ENCODE results near the gene F8A3. TPM values are rescaled to one million over a fixed set of nuclear protein-coding genes. Genes with fewer than 3 reads are reported as not detected.
A peak's percentile ranks its signal among the peaks of the same experiment; 100 is the strongest.

F8A3 gene
- total and polyA plus RNA-seq, 9 of the 15 experiments (the other 6 are each of a cell fraction or from before 2014, with no cell fraction given): not detected

DNA sequence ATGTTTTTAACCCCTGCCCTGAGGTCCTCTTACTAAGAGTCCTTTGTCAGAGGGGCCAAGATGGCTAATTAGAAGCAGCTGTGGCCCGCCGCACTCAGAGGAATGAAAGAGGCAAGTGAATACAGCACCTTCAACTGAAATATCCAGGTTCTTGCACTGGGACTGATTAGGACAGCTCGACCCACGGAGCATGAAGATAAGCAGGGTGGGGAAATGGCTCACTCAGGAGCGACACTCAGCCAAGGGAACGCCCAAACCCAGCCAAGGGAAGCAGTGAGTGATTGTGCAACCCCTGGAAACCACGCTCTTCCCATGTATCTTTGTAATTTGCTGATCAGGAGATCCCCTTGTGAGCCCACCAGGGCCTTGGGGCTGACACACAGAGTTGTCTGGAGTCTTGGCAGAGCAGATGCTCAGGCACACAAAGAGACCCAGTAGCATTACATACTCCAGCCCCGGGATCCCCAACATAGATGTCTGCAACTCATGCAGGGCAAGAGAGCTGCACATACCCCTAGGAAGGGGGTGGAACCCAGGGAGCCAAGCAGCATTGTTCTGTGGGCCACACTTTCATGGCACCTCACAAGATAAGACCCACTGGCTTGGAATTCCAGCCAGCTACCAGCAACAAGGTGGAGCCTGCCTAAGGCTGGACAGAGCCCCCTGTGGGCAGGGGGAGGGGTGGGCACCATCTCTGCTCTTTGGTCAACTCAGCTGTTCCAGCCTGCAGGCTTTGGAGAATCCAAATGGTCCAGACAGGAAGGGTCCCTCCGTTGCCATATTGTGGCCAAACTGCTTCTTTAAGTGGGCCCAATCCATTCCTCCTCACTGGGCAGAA is 23.3 kb downstream of the F8A3 start (continued):
- no peak for TF ChIP-seq KLF13 (tag; IDR thresholded peaks at IDR 0.05; ENCODE audit: borderline replicate concordance, low read depth)
- TF ChIP-seq ZNF561 (CRISPR knock-in tag; conservative IDR thresholded peaks at IDR 0.05): no peak
- TF ChIP-seq MCM5 (IDR thresholded peaks at IDR 0.05; ENCODE audit: low read depth): no peak
- TF ChIP-seq SUPT5H (IDR thresholded peaks at IDR 0.05): no peak
- no peak for TF ChIP-seq FOXJ3 (CRISPR knock-in tag; IDR thresholded peaks at IDR 0.05)
- peak; percentile 84 for TF ChIP-seq SMARCA4 (IDR thresholded peaks at IDR 0.05)
- TF ChIP-seq, protein P1, sequence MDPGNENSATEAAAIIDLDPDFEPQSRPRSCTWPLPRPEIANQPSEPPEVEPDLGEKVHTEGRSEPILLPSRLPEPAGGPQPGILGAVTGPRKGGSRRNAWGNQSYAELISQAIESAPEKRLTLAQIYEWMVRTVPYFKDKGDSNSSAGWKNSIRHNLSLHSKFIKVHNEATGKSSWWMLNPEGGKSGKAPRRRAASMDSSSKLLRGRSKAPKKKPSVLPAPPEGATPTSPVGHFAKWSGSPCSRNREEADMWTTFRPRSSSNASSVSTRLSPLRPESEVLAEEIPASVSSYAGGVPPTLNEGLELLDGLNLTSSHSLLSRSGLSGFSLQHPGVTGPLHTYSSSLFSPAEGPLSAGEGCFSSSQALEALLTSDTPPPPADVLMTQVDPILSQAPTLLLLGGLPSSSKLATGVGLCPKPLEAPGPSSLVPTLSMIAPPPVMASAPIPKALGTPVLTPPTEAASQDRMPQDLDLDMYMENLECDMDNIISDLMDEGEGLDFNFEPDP (CRISPR knock-in tag; IDR thresholded peaks at IDR 0.05): no peak
- TF ChIP-seq FOXA3 (CRISPR knock-in tag; conservative IDR thresholded peaks at IDR 0.05 in 1 of 2, IDR thresholded peaks at IDR 0.05 in 1 of 2): no peak
- TF ChIP-seq, protein P2, sequence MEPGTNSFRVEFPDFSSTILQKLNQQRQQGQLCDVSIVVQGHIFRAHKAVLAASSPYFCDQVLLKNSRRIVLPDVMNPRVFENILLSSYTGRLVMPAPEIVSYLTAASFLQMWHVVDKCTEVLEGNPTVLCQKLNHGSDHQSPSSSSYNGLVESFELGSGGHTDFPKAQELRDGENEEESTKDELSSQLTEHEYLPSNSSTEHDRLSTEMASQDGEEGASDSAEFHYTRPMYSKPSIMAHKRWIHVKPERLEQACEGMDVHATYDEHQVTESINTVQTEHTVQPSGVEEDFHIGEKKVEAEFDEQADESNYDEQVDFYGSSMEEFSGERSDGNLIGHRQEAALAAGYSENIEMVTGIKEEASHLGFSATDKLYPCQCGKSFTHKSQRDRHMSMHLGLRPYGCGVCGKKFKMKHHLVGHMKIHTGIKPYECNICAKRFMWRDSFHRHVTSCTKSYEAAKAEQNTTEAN (CRISPR knock-in tag; IDR thresholded peaks at IDR 0.05): no peak
- TF ChIP-seq MAFK (IDR thresholded peaks at IDR 0.05; ENCODE audit: low read length): no peak
- TF ChIP-seq NCOA4 (IDR thresholded peaks at IDR 0.05; ENCODE audit: partially characterized antibody): no peak
- no peak for TF ChIP-seq ZNF444 (CRISPR knock-in tag; IDR thresholded peaks at IDR 0.05)
- TF ChIP-seq NR3C1 (CRISPR knock-in tag; IDR thresholded peaks at IDR 0.05): no peak
- TF ChIP-seq TEAD1 (CRISPR knock-in tag; IDR thresholded peaks at IDR 0.05): no peak
- TF ChIP-seq ARNT (IDR thresholded peaks at IDR 0.05): no peak
